Astrocyte (in vitro differentiated cells and primary cell): Measurements from ENCODE around the gene SIGLEC6. TPM values are rescaled to one million over a fixed set of nuclear protein-coding genes. Genes with fewer than 3 reads are reported as not detected.

ENCODE experiments used
- DNase-seq: peaks from one replicate; pipeline ENCODE4 v3.0.0-alpha.2; 2010; ENCODE audit warnings: low read depth
- FAIRE-seq: peaks from 2 replicates; lab custom pipeline; 2011; peaks lifted over from hg19 to GRCh38; lab: Jason Lieb, UNC
- H2AFZ ChIP-seq: 2 replicates; pipeline ENCODE4 v1.6.0; 2012; ENCODE audit warnings: low read depth, low read length, inconsistent platforms
- H3K27ac ChIP-seq: 2 replicates; pipeline ENCODE4 v1.5.1; 2011; ENCODE audit warnings: low read depth, low read length, inconsistent platforms
- H3K27me3 ChIP-seq: 2 replicates; pipeline ENCODE4 v1.6.0; 2011; ENCODE audit warnings: low read length, inconsistent platforms; ENCODE audit not compliant: insufficient read depth
- H3K36me3 ChIP-seq: 2 replicates; pipeline ENCODE4 v1.5.1; 2011; ENCODE audit warnings: low read length, inconsistent platforms; ENCODE audit not compliant: insufficient read depth
- H3K4me1 ChIP-seq: 2 replicates; pipeline ENCODE4 v1.5.1; 2011; ENCODE audit warnings: low read length, inconsistent platforms; ENCODE audit not compliant: insufficient read depth
- H3K4me2 ChIP-seq: 2 replicates; pipeline ENCODE4 v1.6.0; 2012; ENCODE audit warnings: low read length, inconsistent platforms
- H3K4me3 ChIP-seq: 2 replicates; pipeline ENCODE4 v1.5.1; 2011; ENCODE audit warnings: low read depth, mild to moderate bottlenecking, low read length, inconsistent platforms; ENCODE audit not compliant: insufficient read depth
- H3K79me2 ChIP-seq: 2 replicates; pipeline ENCODE4 v1.6.0; 2012; ENCODE audit warnings: mild to moderate bottlenecking, low read length, inconsistent platforms; ENCODE audit not compliant: insufficient read depth
- H3K9ac ChIP-seq: 2 replicates; pipeline ENCODE4 v1.6.0; 2012; ENCODE audit warnings: mild to moderate bottlenecking, low read length, inconsistent platforms
- H3K9me3 ChIP-seq: 2 replicates; pipeline ENCODE4 v1.5.1; 2012; ENCODE audit warnings: low read depth, mild to moderate bottlenecking, low read length, inconsistent platforms; ENCODE audit not compliant: insufficient read depth
- H4K20me1 ChIP-seq: 2 replicates; pipeline ENCODE4 v1.6.0; 2012; ENCODE audit warnings: low read length, inconsistent platforms; ENCODE audit not compliant: insufficient read depth
- H3K27ac Mint-ChIP-seq: one replicate; pipeline ENCODE4 v1.8.0; 2021; ENCODE audit warnings: mild to moderate bottlenecking, mixed read lengths; ENCODE audit not compliant: unreplicated experiment
- H3K27me3 Mint-ChIP-seq: one replicate; pipeline ENCODE4 v1.8.0; 2021; ENCODE audit warnings: low read depth, mixed read lengths; ENCODE audit not compliant: unreplicated experiment
- H3K36me3 Mint-ChIP-seq: one replicate; pipeline ENCODE4 v1.8.0; 2021; ENCODE audit warnings: low read depth, mixed read lengths; ENCODE audit not compliant: unreplicated experiment
- H3K4me1 Mint-ChIP-seq: one replicate; pipeline ENCODE4 v1.8.0; 2021; ENCODE audit warnings: low read depth, mixed read lengths; ENCODE audit not compliant: unreplicated experiment
- H3K4me3 Mint-ChIP-seq: one replicate; pipeline ENCODE4 v1.8.0; 2021; ENCODE audit warnings: mild to moderate bottlenecking, moderate library complexity, mixed read lengths; ENCODE audit not compliant: unreplicated experiment
- H3K9me3 Mint-ChIP-seq: one replicate; pipeline ENCODE4 v1.8.0; 2021; ENCODE audit warnings: mild to moderate bottlenecking, mixed read lengths; ENCODE audit not compliant: unreplicated experiment
- EZH2 ChIP-seq: IDR thresholded peaks from 2 replicates; pipeline ENCODE4 v1.6.1; 2012; ENCODE audit warnings: mild to moderate bottlenecking, low read length, inconsistent platforms; ENCODE audit not compliant: insufficient read depth
- total RNA-seq: library from RNA; stranded (reverse); gene quantifications from 2 replicates; pipeline ENCODE4 v1.2.1, GENCODE V29; 2021
- TF ChIP-seq, protein P1 (sequence below): IDR thresholded peaks from 2 replicates; pipeline ENCODE4 v1.5.1; 2011; ENCODE audit warnings: low read depth, mild to moderate bottlenecking, inconsistent platforms, low read length, moderate library complexity; ENCODE audit not compliant: insufficient read depth

SIGLEC6 gene
- total RNA-seq, 1 donor from 2014 or later = not detected

DNA sequence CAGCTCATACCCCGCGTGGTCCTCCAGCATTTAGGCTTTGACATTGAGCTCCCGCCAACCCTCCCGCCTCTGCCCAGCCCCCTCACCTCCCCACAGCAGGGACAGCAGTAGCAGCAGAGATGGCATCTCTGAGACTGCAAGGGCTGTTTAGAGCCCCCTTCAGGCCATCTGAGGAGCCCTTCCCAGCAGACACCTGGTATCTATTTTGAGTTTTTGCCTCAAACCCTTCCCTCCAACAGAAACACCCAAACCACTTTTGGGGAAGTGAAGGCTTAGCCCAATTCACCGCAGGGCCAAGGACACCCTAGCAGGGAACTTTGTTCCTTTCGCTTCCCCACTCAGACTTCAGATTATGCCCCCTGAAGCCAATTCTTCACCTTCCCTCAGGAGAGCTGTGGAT, 33.3 kb upstream of the SIGLEC6 start:
- H3K36me3 Mint-ChIP-seq = no peaks in the 10 kb centered on the region
- H3K27ac Mint-ChIP-seq = no peak overlapping the region
- H3K27ac ChIP-seq = no peak overlapping the region
- H3K9me3 Mint-ChIP-seq = no peaks in the 10 kb centered on the region
- H3K4me3 ChIP-seq = no peak overlapping the region
- H3K36me3 ChIP-seq = no peaks in the 10 kb centered on the region
- H3K27me3 ChIP-seq = peaks cover 2% of the 10 kb centered on the region
- no peaks in the 10 kb centered on the region for H3K4me1 ChIP-seq
- DNase-seq (no peak), FAIRE-seq (no peak)
- H3K9ac ChIP-seq = no peak overlapping the region
- peaks cover 60% of the 10 kb centered on the region for H3K27me3 Mint-ChIP-seq
- no peak overlapping the region for H3K4me3 Mint-ChIP-seq
- no peak overlapping the region for H3K4me2 ChIP-seq
- H2AFZ ChIP-seq = no peak overlapping the region
- no peaks in the 10 kb centered on the region for H3K9me3 ChIP-seq
- no peaks in the 10 kb centered on the region for H4K20me1 ChIP-seq
- no peaks in the 10 kb centered on the region for H3K4me1 Mint-ChIP-seq
- H3K79me2 ChIP-seq = no peaks in the 10 kb centered on the region
- TF ChIP-seq, protein P1, sequence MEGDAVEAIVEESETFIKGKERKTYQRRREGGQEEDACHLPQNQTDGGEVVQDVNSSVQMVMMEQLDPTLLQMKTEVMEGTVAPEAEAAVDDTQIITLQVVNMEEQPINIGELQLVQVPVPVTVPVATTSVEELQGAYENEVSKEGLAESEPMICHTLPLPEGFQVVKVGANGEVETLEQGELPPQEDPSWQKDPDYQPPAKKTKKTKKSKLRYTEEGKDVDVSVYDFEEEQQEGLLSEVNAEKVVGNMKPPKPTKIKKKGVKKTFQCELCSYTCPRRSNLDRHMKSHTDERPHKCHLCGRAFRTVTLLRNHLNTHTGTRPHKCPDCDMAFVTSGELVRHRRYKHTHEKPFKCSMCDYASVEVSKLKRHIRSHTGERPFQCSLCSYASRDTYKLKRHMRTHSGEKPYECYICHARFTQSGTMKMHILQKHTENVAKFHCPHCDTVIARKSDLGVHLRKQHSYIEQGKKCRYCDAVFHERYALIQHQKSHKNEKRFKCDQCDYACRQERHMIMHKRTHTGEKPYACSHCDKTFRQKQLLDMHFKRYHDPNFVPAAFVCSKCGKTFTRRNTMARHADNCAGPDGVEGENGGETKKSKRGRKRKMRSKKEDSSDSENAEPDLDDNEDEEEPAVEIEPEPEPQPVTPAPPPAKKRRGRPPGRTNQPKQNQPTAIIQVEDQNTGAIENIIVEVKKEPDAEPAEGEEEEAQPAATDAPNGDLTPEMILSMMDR = no peak
- no peak for TF ChIP-seq EZH2

DNA sequence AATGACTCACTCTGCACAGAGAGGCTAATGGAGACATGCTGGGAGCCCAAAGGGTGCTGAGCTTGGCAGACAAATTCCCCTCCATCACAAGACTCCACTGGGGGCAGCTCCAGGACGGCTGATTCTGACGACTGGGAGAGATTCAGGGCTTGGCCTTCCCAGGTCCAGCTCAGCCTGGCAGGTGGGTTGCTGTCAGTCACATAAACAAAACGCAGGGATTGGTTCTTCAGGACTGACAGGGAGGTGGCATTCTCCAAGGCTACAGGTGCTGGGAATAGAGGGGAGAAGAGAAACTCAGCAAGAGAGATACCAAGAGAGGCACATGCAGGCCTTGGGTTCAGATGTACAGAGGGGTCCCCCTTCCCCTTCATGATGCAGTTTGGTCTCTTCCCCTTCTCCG, 28.9 kb upstream of the SIGLEC6 start:
- Histone ChIP-seq H3K79me2 (no peaks in the 10 kb centered on the region), H3K4me3 (no peak overlapping the region), H3K27me3 (no peaks in the 10 kb centered on the region), H3K9ac (no peak overlapping the region), H3K4me2 (no peak overlapping the region), H3K27ac (no peak overlapping the region), H3K36me3 (no peaks in the 10 kb centered on the region), H4K20me1 (no peaks in the 10 kb centered on the region), H3K9me3 (no peaks in the 10 kb centered on the region), H3K4me1 (no peaks in the 10 kb centered on the region), H2AFZ (no peak overlapping the region)
- no peak for FAIRE-seq
- Mint-ChIP-seq H3K9me3 (no peaks in the 10 kb centered on the region), H3K4me1 (no peaks in the 10 kb centered on the region), H3K27ac (no peak overlapping the region), H3K36me3 (no peaks in the 10 kb centered on the region), H3K27me3 (peaks cover 38% of the 10 kb centered on the region), H3K4me3 (no peak overlapping the region)
- no peak for DNase-seq
- TF ChIP-seq, protein P1 = no peak
- no peak for TF ChIP-seq EZH2

DNA sequence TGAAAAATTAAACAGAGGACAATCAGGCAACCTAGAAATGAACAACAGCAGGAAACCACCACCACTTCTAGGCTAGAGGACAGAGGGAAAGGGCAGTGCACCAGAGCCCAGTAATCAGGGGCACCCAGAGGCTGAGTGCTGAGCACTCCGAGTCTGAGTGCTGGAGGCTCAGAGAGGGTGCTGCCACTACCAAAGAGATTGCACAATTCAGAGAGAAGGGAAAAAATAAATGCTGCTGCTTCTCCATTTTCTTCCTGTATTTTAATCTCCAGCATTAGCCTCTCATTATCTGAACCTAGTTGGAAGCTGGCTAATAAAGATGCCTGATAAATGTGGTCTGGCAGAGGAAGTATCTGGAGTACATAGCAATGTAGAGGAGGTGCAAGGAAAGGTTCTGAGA, 27.8 kb upstream of the SIGLEC6 start:
- FAIRE-seq (no peak), DNase-seq (no peak)
- TF ChIP-seq, protein P1 = no peak
- no peak for TF ChIP-seq EZH2
- Mint-ChIP-seq H3K4me3 (no peak overlapping the region), H3K4me1 (no peaks in the 10 kb centered on the region), H3K9me3 (no peaks in the 10 kb centered on the region), H3K36me3 (no peaks in the 10 kb centered on the region), H3K27me3 (peaks cover 27% of the 10 kb centered on the region), H3K27ac (no peak overlapping the region)
- no peaks in the 10 kb centered on the region for H3K79me2 ChIP-seq
- H3K9ac ChIP-seq = no peak overlapping the region
- no peaks in the 10 kb centered on the region for H4K20me1 ChIP-seq
- H3K9me3 ChIP-seq = no peaks in the 10 kb centered on the region
- no peaks in the 10 kb centered on the region for H3K36me3 ChIP-seq
- no peak overlapping the region for H3K27ac ChIP-seq
- H3K4me1 ChIP-seq = no peaks in the 10 kb centered on the region
- H3K4me3 ChIP-seq = no peak overlapping the region
- H2AFZ ChIP-seq = no peak overlapping the region
- no peaks in the 10 kb centered on the region for H3K27me3 ChIP-seq
- no peak overlapping the region for H3K4me2 ChIP-seq
